Type B pancreatic cell (in vitro differentiated cells): ENCODE measurements around the gene VGLL1. TPM values are rescaled to one million over a fixed set of nuclear protein-coding genes. Genes with fewer than 3 reads are reported as not detected.

Experiments
- DNase-seq: peaks from one replicate; pipeline ENCODE4 v3.0.0; 2021; ENCODE audit warnings: mixed read lengths; ENCODE audit not compliant: unreplicated experiment; ENCODE audit errors: extremely low spot score
- H3K27ac Mint-ChIP-seq: 2 replicates; pipeline ENCODE4 v1.8.0; 2021; ENCODE audit warnings: mild to moderate bottlenecking, mixed read lengths
- H3K27me3 Mint-ChIP-seq: 2 replicates; pipeline ENCODE4 v1.8.0; 2021; ENCODE audit warnings: mixed read lengths
- H3K36me3 Mint-ChIP-seq: 2 replicates; pipeline ENCODE4 v1.8.0; 2021; ENCODE audit warnings: mixed read lengths
- H3K4me1 Mint-ChIP-seq: one replicate; pipeline ENCODE4 v1.8.0; 2021; ENCODE audit warnings: mixed read lengths; ENCODE audit not compliant: unreplicated experiment
- H3K4me3 Mint-ChIP-seq: 2 replicates; pipeline ENCODE4 v1.8.0; 2021; ENCODE audit warnings: mild to moderate bottlenecking, mixed read lengths
- H3K9me3 Mint-ChIP-seq: 2 replicates; pipeline ENCODE4 v1.8.0; 2021; ENCODE audit warnings: mixed read lengths
- CTCF ChIP-seq: fragments of 200-600 bp; sonication (generic); conservative IDR thresholded peaks from 2 replicates; pipeline ENCODE4 v1.5.0; 2021; ENCODE audit warnings: antibody characterized with exemption, mild to moderate bottlenecking
- total RNA-seq: library from RNA; stranded (reverse); gene quantifications from 2 replicates; pipeline ENCODE4 v1.2.1, GENCODE V29; 2021; ENCODE audit warnings: low replicate concordance

VGLL1 gene
- total RNA-seq, 1 donor from 2014 or later = 22.6 TPM

DNA sequence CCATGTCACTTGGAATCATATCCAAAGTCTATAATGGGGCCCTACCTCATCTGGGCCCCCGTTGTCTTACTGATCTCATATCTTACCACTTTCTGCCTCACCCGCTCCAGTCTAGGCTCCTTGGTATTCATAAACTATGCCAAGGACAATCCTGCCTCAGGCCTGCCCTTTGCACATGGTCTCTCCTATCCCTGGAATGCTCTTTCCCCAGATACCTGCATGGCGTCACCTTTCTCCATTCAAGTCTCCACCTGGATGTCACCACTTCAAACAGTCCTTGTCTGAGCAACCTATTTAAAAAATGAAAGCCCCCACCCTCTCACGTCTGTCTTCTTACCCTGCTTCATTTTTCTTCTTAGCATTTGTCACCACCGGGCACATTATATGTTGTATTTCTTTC, 8.2 kb downstream of the VGLL1 start:
- Mint-ChIP-seq H3K4me3 (no peak overlapping the region), H3K9me3 (peaks cover 8% of the 10 kb centered on the region), H3K27ac (no peak overlapping the region), H3K36me3 (peaks cover 5% of the 10 kb centered on the region), H3K4me1 (no peaks in the 10 kb centered on the region), H3K27me3 (no peaks in the 10 kb centered on the region)
- TF ChIP-seq CTCF = no peak
- DNase-seq = no peak

- no peak overlapping the region for H3K27ac Mint-ChIP-seq
- H3K4me1 Mint-ChIP-seq = no peaks in the 10 kb centered on the region
- peaks cover 4% of the 10 kb centered on the region for H3K36me3 Mint-ChIP-seq
- DNase-seq = no peak
- TF ChIP-seq CTCF = no peak
- H3K27me3 Mint-ChIP-seq = no peaks in the 10 kb centered on the region
- peaks cover 8% of the 10 kb centered on the region for H3K9me3 Mint-ChIP-seq
- peak overlapping the region; percentile 27 for H3K4me3 Mint-ChIP-seq
Observed at GRCh38 chrX:136541294-136541693, 9.3 kb downstream of the VGLL1 start.

DNA sequence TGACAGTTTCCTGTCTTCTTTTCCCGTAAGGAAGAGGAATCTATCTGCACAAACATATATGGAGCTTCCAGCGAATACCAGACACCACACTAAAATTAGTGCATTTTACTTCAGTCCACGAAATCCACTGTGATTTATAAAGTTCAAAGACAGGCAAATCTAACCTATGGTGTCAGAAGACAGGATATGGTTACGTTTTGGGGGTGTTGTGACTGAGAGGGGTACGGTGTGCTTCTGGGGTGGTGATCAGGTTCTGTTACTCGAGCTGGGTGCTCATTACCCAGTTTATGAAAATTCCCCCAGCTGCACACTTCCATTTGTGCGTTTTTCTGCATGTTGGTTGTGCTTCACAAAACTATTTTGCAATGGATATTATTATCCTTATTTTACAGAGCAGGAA, 10.3 kb downstream of the VGLL1 start:
- Mint-ChIP-seq H3K27ac (no peak overlapping the region), H3K36me3 (no peaks in the 10 kb centered on the region)

GRCh38 chrX:136546371-136546781, 14.4 kb downstream of the VGLL1 start:
- H3K36me3 Mint-ChIP-seq = no peaks in the 10 kb centered on the region
- no peaks in the 10 kb centered on the region for H3K27me3 Mint-ChIP-seq
- no peak for DNase-seq
- H3K4me3 Mint-ChIP-seq = no peak overlapping the region
- TF ChIP-seq CTCF = no peak
- no peaks in the 10 kb centered on the region for H3K4me1 Mint-ChIP-seq
- no peaks in the 10 kb centered on the region for H3K9me3 Mint-ChIP-seq
- H3K27ac Mint-ChIP-seq = no peak overlapping the region

More for the DNA sequence above, 10.3 kb downstream of the VGLL1 start:
- no peak for DNase-seq
- no peaks in the 10 kb centered on the region for H3K4me1 Mint-ChIP-seq
- H3K4me3 Mint-ChIP-seq = no peak overlapping the region
- TF ChIP-seq CTCF = no peak
- peaks cover 8% of the 10 kb centered on the region for H3K9me3 Mint-ChIP-seq
- H3K27me3 Mint-ChIP-seq = no peaks in the 10 kb centered on the region

DNA sequence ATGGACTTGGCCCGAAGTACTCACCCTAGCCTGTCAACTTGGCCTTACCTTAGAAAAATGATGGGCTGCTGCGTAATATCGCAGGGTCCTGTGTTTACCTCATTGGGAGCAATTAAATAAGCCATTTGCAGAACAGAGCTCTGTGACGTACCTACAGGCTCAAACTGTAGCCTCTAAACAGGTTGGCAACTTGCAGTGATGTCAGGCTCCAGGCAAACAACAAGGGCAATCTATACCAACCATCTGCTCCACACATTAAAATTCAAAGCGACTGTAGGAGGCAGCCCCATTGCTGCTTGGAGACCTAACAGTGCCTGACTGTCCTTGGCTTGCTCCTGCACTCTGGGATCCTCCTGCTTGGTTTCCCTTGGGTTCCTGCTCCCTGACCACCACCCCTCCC, 17.2 kb downstream of the VGLL1 start:
- H3K4me3 Mint-ChIP-seq = no peak overlapping the region
- H3K27me3 Mint-ChIP-seq = no peaks in the 10 kb centered on the region
- DNase-seq = no peak
- no peaks in the 10 kb centered on the region for H3K9me3 Mint-ChIP-seq
- H3K4me1 Mint-ChIP-seq = no peaks in the 10 kb centered on the region
- H3K36me3 Mint-ChIP-seq = no peaks in the 10 kb centered on the region
- no peak for TF ChIP-seq CTCF
- H3K27ac Mint-ChIP-seq = peak overlapping the region; percentile 51

- H3K27ac Mint-ChIP-seq = no peak overlapping the region
- no peaks in the 10 kb centered on the region for H3K27me3 Mint-ChIP-seq
- H3K4me1 Mint-ChIP-seq = no peaks in the 10 kb centered on the region
- no peak overlapping the region for H3K4me3 Mint-ChIP-seq
- no peak for TF ChIP-seq CTCF
- no peaks in the 10 kb centered on the region for H3K36me3 Mint-ChIP-seq
- no peaks in the 10 kb centered on the region for H3K9me3 Mint-ChIP-seq
- no peak for DNase-seq
Observed at GRCh38 chrX:136551410-136551809, 19.4 kb downstream of the VGLL1 start.
